GM18867 (cell line): Measurements from ENCODE around the gene HOXD4.

Experiments
- ATAC-seq: cut with Tn5 transposase; IDR thresholded peaks from one replicate; pipeline ENCODE4 v1.9.1; 2021; ENCODE audit warnings: mild to moderate bottlenecking, moderate library complexity; ENCODE audit not compliant: unreplicated experiment

Gene HOXD4

GRCh38 chr2:176139661-176140512, 11.5 kb upstream of the HOXD4 start:
- ATAC-seq: no peak

GRCh38 chr2:176140513-176141317, 10.6 kb upstream of the HOXD4 start:
- peak; percentile 95 for ATAC-seq

- ATAC-seq: no peak
These were observed 9.1 kb upstream of the HOXD4 start for GRCh38 chr2:176142281-176142680.

GRCh38 chr2:176145085-176145969, 6.0 kb upstream of the HOXD4 start:
- no peak for ATAC-seq

- ATAC-seq: no peak
These were observed 5.2 kb upstream of the HOXD4 start for GRCh38 chr2:176146101-176146500.

GRCh38 chr2:176146645-176147044, 4.7 kb upstream of the HOXD4 start:
- no peak for ATAC-seq

- no peak for ATAC-seq
These were observed 4.0 kb upstream of the HOXD4 start for GRCh38 chr2:176147210-176147799.

GRCh38 chr2:176147800-176148496, 3.4 kb upstream of the HOXD4 start:
- ATAC-seq: no peak

- no peak for ATAC-seq
These were observed 2.5 kb upstream of the HOXD4 start for GRCh38 chr2:176148751-176149421.

GRCh38 chr2:176149481-176149938, 1.8 kb upstream of the HOXD4 start:
- no peak for ATAC-seq

GRCh38 chr2:176149939-176150583, 1.3 kb upstream of the HOXD4 start:
- ATAC-seq: no peak

GRCh38 chr2:176150584-176151441, 537 bp upstream of the HOXD4 start:
- no peak for ATAC-seq

- no peak for ATAC-seq
These were observed 1.2 kb downstream of the HOXD4 start for GRCh38 chr2:176152350-176153181.

- no peak for ATAC-seq
These were observed 3.4 kb downstream of the HOXD4 start for GRCh38 chr2:176154576-176155252.

GRCh38 chr2:176155356-176156044, 4.2 kb downstream of the HOXD4 start:
- no peak for ATAC-seq

- no peak for ATAC-seq
These were observed 5.0 kb downstream of the HOXD4 start for GRCh38 chr2:176156301-176156806.
